ENCODE data around the gene CDC73. TPM values are rescaled to one million over a fixed set of nuclear protein-coding genes. Genes with fewer than 3 reads are reported as not detected.
A peak's percentile ranks its signal among the peaks of the same experiment; 100 is the strongest.

Gene CDC73
- total RNA-seq, 4 donors from 2014 or later = 42.7 to 73.3 (median 53.7) TPM

GRCh38 chr1:193157360-193157759 lies 35.5 kb downstream of the CDC73 start:
- TF ChIP-seq EP300 (IDR thresholded peaks at IDR 0.05) (no peak), POLR2AphosphoS5 (IDR thresholded peaks at IDR 0.05) (no peak), POLR2A (IDR thresholded peaks at IDR 0.05) (no peak), CTCF (IDR thresholded peaks at IDR 0.05) (no peak)
- H3K27ac ChIP-seq = no peak overlapping the region
- ATAC-seq = no peak
- H3K4me3 ChIP-seq = no peak overlapping the region
- peaks cover 0 to 3% (median 0%) of the 10 kb centered on the region in 3 donors for H3K4me1 ChIP-seq
- no peaks in the 10 kb centered on the region for H3K27me3 ChIP-seq
- H3K36me3 ChIP-seq = peaks cover 3 to 24% of the 10 kb centered on the region in 2 donors
- H3K9me3 ChIP-seq = no peaks in the 10 kb centered on the region
- 64 to 71% methylated on average over 1 to 2 of the region's 2 CpGs for WGBS, 2 donors (ENCODE audit: low coverage in 1 of 2)

- Histone ChIP-seq H3K27ac (no peak overlapping the region), H3K4me3 (no peak overlapping the region), H3K4me1 (peaks cover 0 to 43% (median 0%) of the 10 kb centered on the region in 3 donors), H3K9me3 (no peaks in the 10 kb centered on the region), H3K36me3 (peaks cover 0 to 9% of the 10 kb centered on the region in 2 donors), H3K27me3 (no peaks in the 10 kb centered on the region)
- TF ChIP-seq POLR2A (IDR thresholded peaks at IDR 0.05) = no peak
- no peak for TF ChIP-seq EP300 (IDR thresholded peaks at IDR 0.05)
- TF ChIP-seq CTCF (IDR thresholded peaks at IDR 0.05) = no peak
- no peak for TF ChIP-seq POLR2AphosphoS5 (IDR thresholded peaks at IDR 0.05)
- no peak for ATAC-seq
- WGBS, 2 donors (ENCODE audit: low coverage in 1 of 2) = 69 to 100% methylated on average over 1 of the region's 1 CpG
Measured at GRCh38 chr1:193176113-193176512, 54.3 kb downstream of the CDC73 start.

- TF ChIP-seq POLR2AphosphoS5 (IDR thresholded peaks at IDR 0.05) (no peak), POLR2A (IDR thresholded peaks at IDR 0.05) (no peak), EP300 (IDR thresholded peaks at IDR 0.05) (no peak), CTCF (IDR thresholded peaks at IDR 0.05) (no peak)
- Histone ChIP-seq H3K27me3 (no peaks in the 10 kb centered on the region), H3K4me3 (no peak overlapping the region), H3K36me3 (peaks cover 0 to 2% of the 10 kb centered on the region in 2 donors), H3K9me3 (no peaks in the 10 kb centered on the region), H3K27ac (no peak overlapping the region), H3K4me1 (peaks cover 1 to 50% (median 3%) of the 10 kb centered on the region in 3 donors)
- no peak for ATAC-seq
Measured at GRCh38 chr1:193176788-193177187, 55.0 kb downstream of the CDC73 start.

- TF ChIP-seq EP300 (IDR thresholded peaks at IDR 0.05) = no peak
- Histone ChIP-seq H3K36me3 (no peaks in the 10 kb centered on the region), H3K27ac (no peak overlapping the region), H3K9me3 (no peaks in the 10 kb centered on the region), H3K4me1 (peaks cover 3 to 64% (median 9%) of the 10 kb centered on the region in 3 donors), H3K27me3 (no peaks in the 10 kb centered on the region), H3K4me3 (no peak overlapping the region)
- 37 to 42% methylated on average over 4 of the region's 4 CpGs for WGBS, 2 donors (ENCODE audit: low coverage in 1 of 2)
- no peak for ATAC-seq
Measured at GRCh38 chr1:193179094-193179493, 57.3 kb downstream of the CDC73 start.

GRCh38 chr1:193181536-193181935 lies 59.7 kb downstream of the CDC73 start:
- Histone ChIP-seq H3K4me3 (no peak overlapping the region), H3K4me1 (peaks cover 6 to 69% (median 9%) of the 10 kb centered on the region in 3 donors), H3K27ac (peak overlapping the region in 1 of 4 donors; percentile 38), H3K36me3 (no peaks in the 10 kb centered on the region), H3K9me3 (no peaks in the 10 kb centered on the region), H3K27me3 (no peaks in the 10 kb centered on the region)
- ATAC-seq = no peak
- WGBS, 2 donors (ENCODE audit: low coverage in 1 of 2) = 0 to 11% methylated on average over 1 of the region's 1 CpG
- TF ChIP-seq POLR2A (IDR thresholded peaks at IDR 0.05) (no peak), POLR2AphosphoS5 (IDR thresholded peaks at IDR 0.05) (no peak), EP300 (IDR thresholded peaks at IDR 0.05) (no peak), CTCF (IDR thresholded peaks at IDR 0.05) (no peak)
